ENCODE results near the gene ORC1. TPM values are rescaled to one million over a fixed set of nuclear protein-coding genes. Genes with fewer than 3 reads are reported as not detected.
A peak's percentile ranks its signal among the peaks of the same experiment; 100 is the strongest.

ORC1 gene
- total RNA-seq (2014; rRNA removed; shearing (Covaris generic)), result 8.3 and 8.5 TPM in 2 replicates
- polyA plus RNA-seq (2014; cell fraction: nucleus; rRNA removed), result 18.9 and 26.5 TPM in 2 replicates

GRCh38 chr1:52404116-52404974 lies at the start of gene ORC1, which contains the start of gene PRPF38A:
Gene ORC1 (minus strand): TSS chr1:52404423. CDS start chr1:52402223, 2,200 bp downstream.
Gene PRPF38A (plus strand): TSS chr1:52404602. CDS start chr1:52404750, 148 bp downstream.
- peak; percentile 94 for DNase-seq (ENCODE audit: extremely low read depth, low read depth)

- DNase-seq (ENCODE audit: extremely low read depth, low read depth), result no peak
These were observed 40.2 kb upstream of the ORC1 start for GRCh38 chr1:52444463-52444862.

- no peak for DNase-seq (ENCODE audit: extremely low read depth, low read depth)
These were observed 35.8 kb upstream of the ORC1 start for GRCh38 chr1:52439976-52440375.

- DNase-seq (ENCODE audit: extremely low read depth, low read depth), result no peak
These were observed 32.6 kb upstream of the ORC1 start for GRCh38 chr1:52436817-52437216.

- no peak for DNase-seq (ENCODE audit: extremely low read depth, low read depth)
These were observed 31.4 kb upstream of the ORC1 start for GRCh38 chr1:52435650-52436049.

GRCh38 chr1:52435211-52435610 lies 31.0 kb upstream of the ORC1 start:
- no peak for DNase-seq (ENCODE audit: extremely low read depth, low read depth)

GRCh38 chr1:52432807-52433206 lies 28.6 kb upstream of the ORC1 start:
- no peak for DNase-seq (ENCODE audit: extremely low read depth, low read depth)

- no peak for DNase-seq (ENCODE audit: extremely low read depth, low read depth)
These were observed 22.9 kb upstream of the ORC1 start for GRCh38 chr1:52427152-52427551.

GRCh38 chr1:52426371-52426770 lies 22.1 kb upstream of the ORC1 start:
- DNase-seq (ENCODE audit: extremely low read depth, low read depth), result no peak

- no peak for DNase-seq (ENCODE audit: extremely low read depth, low read depth)
These were observed 20.6 kb upstream of the ORC1 start for GRCh38 chr1:52424813-52425212.

GRCh38 chr1:52424231-52424636 lies 20.0 kb upstream of the ORC1 start:
- DNase-seq (ENCODE audit: extremely low read depth, low read depth), result no peak

GRCh38 chr1:52423771-52424170 lies 19.5 kb upstream of the ORC1 start:
- no peak for DNase-seq (ENCODE audit: extremely low read depth, low read depth)

- no peak for DNase-seq (ENCODE audit: extremely low read depth, low read depth)
These were observed 18.8 kb upstream of the ORC1 start for GRCh38 chr1:52423055-52423454.

GRCh38 chr1:52420713-52421112 lies 16.5 kb upstream of the ORC1 start:
- no peak for DNase-seq (ENCODE audit: extremely low read depth, low read depth)

GRCh38 chr1:52416811-52417210 lies 12.6 kb upstream of the ORC1 start:
- DNase-seq (ENCODE audit: extremely low read depth, low read depth), result no peak

GRCh38 chr1:52414942-52415341 lies 10.7 kb upstream of the ORC1 start:
- DNase-seq (ENCODE audit: extremely low read depth, low read depth), result no peak

GRCh38 chr1:52413410-52413989 lies 9.3 kb upstream of the ORC1 start:
- no peak for DNase-seq (ENCODE audit: extremely low read depth, low read depth)

- DNase-seq (ENCODE audit: extremely low read depth, low read depth), result no peak
These were observed 734 bp upstream of the ORC1 start for GRCh38 chr1:52404975-52405338.

GRCh38 chr1:52403566-52404115 lies 582 bp downstream of the ORC1 start:
- DNase-seq (ENCODE audit: extremely low read depth, low read depth), result peak; percentile 47

GRCh38 chr1:52402860-52403240 lies 1.4 kb downstream of the ORC1 start:
- DNase-seq (ENCODE audit: extremely low read depth, low read depth), result no peak

GRCh38 chr1:52400131-52400530 lies 4.1 kb downstream of the ORC1 start:
- DNase-seq (ENCODE audit: extremely low read depth, low read depth), result no peak

GRCh38 chr1:52399629-52400028 lies 4.6 kb downstream of the ORC1 start:
- DNase-seq (ENCODE audit: extremely low read depth, low read depth), result no peak

Data from NCI-H460 (cell line).